Esophagus squamous epithelium (tissue), 4 donors: ENCODE measurements around the gene PEX11A.

Experiments used
- POLR2A ChIP-seq, 4 donors: fragments of 450-650 bp; IDR thresholded peaks; one replicate each; pipeline ENCODE4 v1.6.1; 2017; ENCODE audit warnings: antibody characterized with exemption in 4 of 4, mild to moderate bottlenecking in 4 of 4, moderate library complexity in 3 of 4
- TF ChIP-seq, protein P1 (sequence below), 6 experiments: fragments of 450-650 bp in 4 of 6; fragments of 200-600 bp in 2 of 6; sonication (generic) in 2 of 6; IDR thresholded peaks; one replicate each; pipeline ENCODE4 v1.5.1; 2016 to 2019; ENCODE audit warnings: antibody characterized with exemption in 6 of 6, mild to moderate bottlenecking in 4 of 6, moderate library complexity in 4 of 6

DNA sequence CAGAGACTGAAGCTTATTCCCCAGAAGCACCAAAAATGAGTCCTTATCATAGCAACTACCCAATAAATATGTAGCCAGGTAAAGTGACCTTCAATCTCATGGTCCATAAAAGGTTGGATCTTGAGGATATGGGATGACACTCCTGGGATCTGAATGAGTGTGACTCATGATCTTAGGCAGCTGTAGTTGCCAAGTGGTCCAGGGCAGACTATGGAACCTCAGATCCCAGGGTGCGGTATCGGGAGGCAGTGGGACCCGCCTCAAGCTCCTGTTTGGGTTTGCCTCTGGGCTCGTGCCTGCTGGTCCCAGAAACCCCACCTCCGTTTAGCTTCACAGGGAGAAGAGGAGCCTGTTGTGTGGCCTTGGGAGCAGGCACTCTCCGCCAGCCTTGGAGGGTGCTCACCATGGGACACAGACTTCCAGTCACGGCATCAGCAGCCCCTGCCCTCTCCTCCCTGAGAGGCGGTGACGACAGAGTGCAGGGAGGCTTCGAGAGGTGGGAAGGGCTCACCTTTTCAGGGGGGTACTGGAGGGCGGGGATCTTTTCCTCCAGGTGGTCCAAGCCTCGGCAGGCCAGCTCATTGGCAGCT is 19.5 kb downstream of the PEX11A start:
- TF ChIP-seq, protein P1, sequence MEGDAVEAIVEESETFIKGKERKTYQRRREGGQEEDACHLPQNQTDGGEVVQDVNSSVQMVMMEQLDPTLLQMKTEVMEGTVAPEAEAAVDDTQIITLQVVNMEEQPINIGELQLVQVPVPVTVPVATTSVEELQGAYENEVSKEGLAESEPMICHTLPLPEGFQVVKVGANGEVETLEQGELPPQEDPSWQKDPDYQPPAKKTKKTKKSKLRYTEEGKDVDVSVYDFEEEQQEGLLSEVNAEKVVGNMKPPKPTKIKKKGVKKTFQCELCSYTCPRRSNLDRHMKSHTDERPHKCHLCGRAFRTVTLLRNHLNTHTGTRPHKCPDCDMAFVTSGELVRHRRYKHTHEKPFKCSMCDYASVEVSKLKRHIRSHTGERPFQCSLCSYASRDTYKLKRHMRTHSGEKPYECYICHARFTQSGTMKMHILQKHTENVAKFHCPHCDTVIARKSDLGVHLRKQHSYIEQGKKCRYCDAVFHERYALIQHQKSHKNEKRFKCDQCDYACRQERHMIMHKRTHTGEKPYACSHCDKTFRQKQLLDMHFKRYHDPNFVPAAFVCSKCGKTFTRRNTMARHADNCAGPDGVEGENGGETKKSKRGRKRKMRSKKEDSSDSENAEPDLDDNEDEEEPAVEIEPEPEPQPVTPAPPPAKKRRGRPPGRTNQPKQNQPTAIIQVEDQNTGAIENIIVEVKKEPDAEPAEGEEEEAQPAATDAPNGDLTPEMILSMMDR (IDR thresholded peaks at IDR 0.05): no peak
- no peak for TF ChIP-seq POLR2A (IDR thresholded peaks at IDR 0.05)
